ENCODE measurements around the gene RGS14.
"Not testable (repeated sequence)": the region's sequence is repeated elsewhere in the genome, so short reads cannot be mapped to it uniquely, and the experiment has no call there.

Gene RGS14

GRCh38 chr5:177371120-177372033 lies 13.7 kb downstream of the RGS14 start:
- peak overlapping the region; percentile 59 to 61 for H3K4me3 ChIP-seq (replicated peaks in 1 of 2; ENCODE audit: low read depth in 2 of 2, low read length in 2 of 2)
- no peak for TF ChIP-seq CTCF (IDR thresholded peaks at IDR 0.05; ENCODE audit: low read depth, low read length)

DNA sequence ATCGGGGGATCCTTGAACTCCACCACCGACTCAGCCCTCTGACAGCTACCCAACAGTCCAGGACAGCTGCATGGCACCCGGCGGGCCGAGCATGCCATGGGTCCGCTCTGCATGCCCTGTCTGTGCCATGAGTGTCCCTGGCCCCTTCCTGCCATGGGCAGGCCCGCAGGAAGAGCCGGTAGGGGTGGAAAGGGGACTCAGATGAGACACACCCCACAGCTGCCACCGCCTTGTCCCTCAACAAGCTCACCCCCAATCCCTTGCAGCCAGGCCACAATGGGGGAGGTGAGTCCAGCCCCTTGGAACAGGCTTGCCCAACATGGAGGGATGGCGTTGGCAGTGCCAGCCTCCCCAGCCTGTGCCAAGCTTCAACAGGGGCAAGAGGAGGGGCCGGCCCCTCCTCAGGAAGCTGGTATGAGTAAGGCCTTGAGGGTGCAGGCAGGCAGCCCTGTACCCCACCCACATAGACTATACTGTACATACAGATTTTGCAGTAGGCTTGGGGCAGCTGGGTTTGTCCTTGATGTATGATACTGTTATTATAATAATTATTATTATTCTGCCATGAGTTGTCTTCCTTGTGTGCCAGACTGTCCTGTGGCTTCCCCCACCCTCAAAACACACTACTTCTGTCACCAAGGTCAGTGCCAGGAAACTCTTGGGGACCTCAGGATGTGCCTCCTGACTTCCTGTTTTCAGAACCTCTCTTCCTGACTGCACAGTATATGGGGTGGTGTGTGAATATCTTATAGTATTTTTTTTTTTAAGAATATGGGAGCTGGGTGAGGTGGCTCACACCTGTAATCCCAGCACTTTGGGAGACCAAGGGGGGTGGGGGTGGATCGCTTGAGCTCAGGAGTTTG lies 14.5 kb downstream of the RGS14 start:
- no peak overlapping the region for H3K4me3 ChIP-seq (replicated peaks in 1 of 2; ENCODE audit: low read depth in 2 of 2, low read length in 2 of 2)
- no peak for TF ChIP-seq CTCF (IDR thresholded peaks at IDR 0.05; ENCODE audit: low read depth, low read length)
- DNase-seq (ENCODE audit: low read depth in 2 of 2): no peak

More at GRCh38 chr5:177371120-177372033, 13.7 kb downstream of the RGS14 start:
- no peak for DNase-seq (ENCODE audit: low read depth in 2 of 2)

GRCh38 chr5:177372910-177373309 lies 15.2 kb downstream of the RGS14 start:
- H3K4me3 ChIP-seq (replicated peaks in 1 of 2; ENCODE audit: low read depth in 2 of 2, low read length in 2 of 2): no peak overlapping the region
- no peak for TF ChIP-seq CTCF (IDR thresholded peaks at IDR 0.05; ENCODE audit: low read depth, low read length)
- no peak for DNase-seq (ENCODE audit: low read depth in 2 of 2)

GRCh38 chr5:177373806-177374205 lies 16.1 kb downstream of the RGS14 start:
- no peak overlapping the region for H3K4me3 ChIP-seq (replicated peaks in 1 of 2; ENCODE audit: low read depth in 2 of 2, low read length in 2 of 2)
- no peak for DNase-seq (ENCODE audit: low read depth in 2 of 2)
- TF ChIP-seq CTCF (IDR thresholded peaks at IDR 0.05; ENCODE audit: low read depth, low read length): no peak

- no peak for TF ChIP-seq CTCF (IDR thresholded peaks at IDR 0.05; ENCODE audit: low read depth, low read length)
- DNase-seq (ENCODE audit: low read depth in 2 of 2): no peak
- no peak overlapping the region for H3K4me3 ChIP-seq (replicated peaks in 1 of 2; ENCODE audit: low read depth in 2 of 2, low read length in 2 of 2)
Measured at GRCh38 chr5:177374211-177374610, 16.5 kb downstream of the RGS14 start.

DNA sequence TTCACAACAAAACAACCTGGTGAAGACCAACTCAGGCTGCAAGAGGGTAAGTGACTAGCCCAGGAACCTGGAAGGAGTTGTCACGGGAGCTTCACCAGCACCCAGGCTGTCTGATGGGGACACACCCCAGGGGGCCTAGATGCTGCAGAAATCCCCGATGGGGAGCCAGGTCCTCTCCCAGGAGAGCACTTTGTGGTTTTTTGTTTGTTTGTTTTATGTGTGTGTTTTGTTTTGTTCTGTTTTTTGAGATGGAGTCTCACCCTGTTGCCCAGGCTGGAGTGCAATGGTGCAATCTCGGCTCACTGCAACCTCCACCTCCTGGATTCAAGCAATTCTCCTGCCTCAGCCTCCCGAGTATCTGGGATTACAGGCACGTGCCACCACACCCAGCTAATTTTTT lies 17.8 kb downstream of the RGS14 start:
- DNase-seq (ENCODE audit: low read depth in 2 of 2); H3K4me3 ChIP-seq (replicated peaks in 1 of 2; ENCODE audit: low read depth in 2 of 2, low read length in 2 of 2): not testable (repeated sequence)

DNA sequence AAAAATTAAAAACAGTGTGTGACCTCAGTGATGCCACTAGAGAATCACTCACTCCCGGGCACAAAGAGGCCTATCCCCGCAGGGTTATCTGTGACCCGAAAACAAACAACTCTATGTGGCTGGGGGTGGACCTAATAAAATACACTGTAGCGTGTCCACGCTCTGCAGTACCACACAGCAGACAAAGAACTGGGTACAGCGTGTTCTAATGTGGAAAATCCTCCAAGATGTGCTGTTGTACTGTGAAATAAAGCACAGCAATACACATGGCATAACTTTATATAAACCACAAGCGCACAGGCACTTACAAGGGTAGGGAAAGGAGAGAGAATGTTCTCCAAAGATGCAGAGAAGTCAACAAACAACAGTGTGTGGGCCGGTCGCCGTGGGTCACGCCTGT lies 18.4 kb downstream of the RGS14 start:
- TF ChIP-seq CTCF (IDR thresholded peaks at IDR 0.05; ENCODE audit: low read depth, low read length): no peak
- no peak overlapping the region for H3K4me3 ChIP-seq (replicated peaks in 1 of 2; ENCODE audit: low read depth in 2 of 2, low read length in 2 of 2)
- DNase-seq (ENCODE audit: low read depth in 2 of 2): no peak

Measured in cardiac fibroblast (primary cell).